GM21360 (cell line): Measurements from ENCODE around the gene ABCA6.

Experiments used
- ATAC-seq: cut with Tn5 transposase; IDR thresholded peaks from one replicate; pipeline ENCODE4 v1.9.1; 2021; ENCODE audit warnings: mild to moderate bottlenecking, moderate library complexity; ENCODE audit not compliant: unreplicated experiment

ABCA6 gene

GRCh38 chr17:69050999-69051775, 90.5 kb downstream of the ABCA6 start:
- ATAC-seq = no peak

GRCh38 chr17:69048634-69049033, 93.1 kb downstream of the ABCA6 start:
- no peak for ATAC-seq

GRCh38 chr17:69047368-69048263, 94.1 kb downstream of the ABCA6 start:
- no peak for ATAC-seq

- no peak for ATAC-seq
These were observed 95.4 kb downstream of the ABCA6 start for GRCh38 chr17:69046121-69046807.

GRCh38 chr17:69045646-69046045, 96.0 kb downstream of the ABCA6 start:
- ATAC-seq = no peak

GRCh38 chr17:69044371-69044770, 97.3 kb downstream of the ABCA6 start:
- ATAC-seq = no peak

GRCh38 chr17:69043098-69043734, 98.5 kb downstream of the ABCA6 start:
- ATAC-seq = no peak

- ATAC-seq = no peak
These were observed 99.4 kb downstream of the ABCA6 start for GRCh38 chr17:69042308-69042707.

- ATAC-seq = no peak
These were observed 109.9 kb downstream of the ABCA6 start for GRCh38 chr17:69031839-69032238.

- no peak for ATAC-seq
These were observed 111.5 kb downstream of the ABCA6 start for GRCh38 chr17:69030169-69030568.
